C4-2B (cell line): ENCODE data around the gene MYCBPAP.

Source experiments
- H3K27ac ChIP-seq: fragments of 450-650 bp; 2 replicates; pipeline ENCODE4 v1.5.1; 2017
- CTCF ChIP-seq: fragments of 450-650 bp; conservative IDR thresholded peaks from 2 replicates; pipeline ENCODE4 v1.5.1; 2017; ENCODE audit warnings: mild to moderate bottlenecking
- ZFX ChIP-seq: fragments of 450-650 bp; IDR thresholded peaks from 2 replicates; pipeline ENCODE4 v1.6.1; 2017

The MYCBPAP gene

GRCh38 chr17:50542795-50543774, 34.8 kb downstream of the MYCBPAP start:
- no peak for TF ChIP-seq CTCF
- TF ChIP-seq ZFX: no peak
- H3K27ac ChIP-seq: peak overlapping the region; percentile 97

GRCh38 chr17:50544516-50544915, 36.3 kb downstream of the MYCBPAP start:
- TF ChIP-seq ZFX (no peak), CTCF (no peak)
- peak overlapping the region; percentile 97 for H3K27ac ChIP-seq

- H3K27ac ChIP-seq: no peak overlapping the region
- no peak for TF ChIP-seq ZFX
- TF ChIP-seq CTCF: no peak
Observed at GRCh38 chr17:50545311-50545710, 37.1 kb downstream of the MYCBPAP start.

GRCh38 chr17:50546701-50547034, 38.4 kb downstream of the MYCBPAP start:
- TF ChIP-seq CTCF (0 out of 2 replicates have a peak, but pooled peaks have one; percentile 78), ZFX (no peak)
- H3K27ac ChIP-seq: peak overlapping the region; percentile 85

GRCh38 chr17:50547035-50547735, 38.9 kb downstream of the MYCBPAP start, which contains the start of gene SPATA20:
TSS of gene SPATA20 (plus strand) at chr17:50547174. CDS start at chr17:50547209, 35 bp downstream.
- TF ChIP-seq ZFX (peak; percentile 87; the same call in 1 of the 2 replicates), CTCF (peak; percentile 100)
- peak within 1 kb of the TSS; percentile 85 for H3K27ac ChIP-seq

GRCh38 chr17:50547736-50548083, 39.5 kb downstream of the MYCBPAP start:
- H3K27ac ChIP-seq: peak overlapping the region; percentile 85
- TF ChIP-seq ZFX: no peak
- TF ChIP-seq CTCF: no peak

- TF ChIP-seq CTCF (no peak), ZFX (no peak)
Observed at GRCh38 chr17:50548831-50549230, 40.6 kb downstream of the MYCBPAP start.

More at GRCh38 chr17:50548831-50549230, 40.6 kb downstream of the MYCBPAP start:
- H3K27ac ChIP-seq: no peak overlapping the region
